ENCODE data around the gene CERS2.
A peak's percentile ranks its signal among the peaks of the same experiment; 100 is the strongest.

CERS2 gene

GRCh38 chr1:151005729-151006319, 31.2 kb upstream of the CERS2 start:
- ATAC-seq (replicated peaks; ENCODE audit: extremely low read depth, poor library complexity, severe bottlenecking) (no peak), DNase-seq (ENCODE audit: low spot score in 2 of 2) (no peak)
- H3K27me3 Mint-ChIP-seq, result peaks cover 2% of the 10 kb centered on the region
- peak overlapping the region; percentile 93 for H3K4me3 Mint-ChIP-seq
- peak overlapping the region; percentile 97 for H3K27ac Mint-ChIP-seq (ENCODE audit: low read depth)
- H3K4me1 Mint-ChIP-seq, result peaks cover 54% of the 10 kb centered on the region
- H3K9me3 Mint-ChIP-seq, result no peaks in the 10 kb centered on the region
- peaks cover 15% of the 10 kb centered on the region for H3K36me3 Mint-ChIP-seq (ENCODE audit: insufficient read depth)

GRCh38 chr1:151003180-151003579, 28.5 kb upstream of the CERS2 start:
- Mint-ChIP-seq H3K27ac (ENCODE audit: low read depth) (peak overlapping the region; percentile 13), H3K4me1 (peaks cover 37% of the 10 kb centered on the region), H3K36me3 (ENCODE audit: insufficient read depth) (peaks cover 10% of the 10 kb centered on the region), H3K4me3 (no peak overlapping the region), H3K9me3 (no peaks in the 10 kb centered on the region), H3K27me3 (peaks cover 10% of the 10 kb centered on the region)
- DNase-seq (ENCODE audit: low spot score in 2 of 2), result no peak
- no peak for ATAC-seq (replicated peaks; ENCODE audit: extremely low read depth, poor library complexity, severe bottlenecking)

GRCh38 chr1:151002611-151003010, 28.0 kb upstream of the CERS2 start:
- no peak for DNase-seq (ENCODE audit: low spot score in 2 of 2)
- Mint-ChIP-seq H3K4me1 (peaks cover 33% of the 10 kb centered on the region), H3K4me3 (no peak overlapping the region), H3K36me3 (ENCODE audit: insufficient read depth) (peaks cover 5% of the 10 kb centered on the region), H3K27me3 (peaks cover 10% of the 10 kb centered on the region), H3K27ac (ENCODE audit: low read depth) (no peak overlapping the region), H3K9me3 (no peaks in the 10 kb centered on the region)
- ATAC-seq (replicated peaks; ENCODE audit: extremely low read depth, poor library complexity, severe bottlenecking), result no peak

GRCh38 chr1:151002051-151002450, 27.4 kb upstream of the CERS2 start:
- no peaks in the 10 kb centered on the region for H3K9me3 Mint-ChIP-seq
- H3K4me1 Mint-ChIP-seq, result peaks cover 27% of the 10 kb centered on the region
- ATAC-seq (replicated peaks; ENCODE audit: extremely low read depth, poor library complexity, severe bottlenecking) (no peak), DNase-seq (ENCODE audit: low spot score in 2 of 2) (no peak)
- H3K36me3 Mint-ChIP-seq (ENCODE audit: insufficient read depth), result peaks cover 6% of the 10 kb centered on the region
- peaks cover 10% of the 10 kb centered on the region for H3K27me3 Mint-ChIP-seq
- no peak overlapping the region for H3K27ac Mint-ChIP-seq (ENCODE audit: low read depth)
- no peak overlapping the region for H3K4me3 Mint-ChIP-seq

- H3K27ac Mint-ChIP-seq (ENCODE audit: low read depth), result no peak overlapping the region
- peaks cover 6% of the 10 kb centered on the region for H3K36me3 Mint-ChIP-seq (ENCODE audit: insufficient read depth)
- peaks cover 23% of the 10 kb centered on the region for H3K4me1 Mint-ChIP-seq
- peaks cover 10% of the 10 kb centered on the region for H3K27me3 Mint-ChIP-seq
- DNase-seq (ENCODE audit: low spot score in 2 of 2), result no peak
- no peaks in the 10 kb centered on the region for H3K9me3 Mint-ChIP-seq
- H3K4me3 Mint-ChIP-seq, result no peak overlapping the region
- ATAC-seq (replicated peaks; ENCODE audit: extremely low read depth, poor library complexity, severe bottlenecking), result no peak
Measured at GRCh38 chr1:151001602-151002001, 27.0 kb upstream of the CERS2 start.

- DNase-seq (ENCODE audit: low spot score in 2 of 2), result no peak
- ATAC-seq (replicated peaks; ENCODE audit: extremely low read depth, poor library complexity, severe bottlenecking), result no peak
- Mint-ChIP-seq H3K27me3 (peaks cover 10% of the 10 kb centered on the region), H3K9me3 (no peaks in the 10 kb centered on the region), H3K4me3 (no peak overlapping the region), H3K4me1 (peaks cover 11% of the 10 kb centered on the region), H3K36me3 (ENCODE audit: insufficient read depth) (peaks cover 5% of the 10 kb centered on the region), H3K27ac (ENCODE audit: low read depth) (no peak overlapping the region)
Measured at GRCh38 chr1:151000408-151000807, 25.8 kb upstream of the CERS2 start.

GRCh38 chr1:150999926-151000325, 25.3 kb upstream of the CERS2 start:
- ATAC-seq (replicated peaks; ENCODE audit: extremely low read depth, poor library complexity, severe bottlenecking), result no peak
- Mint-ChIP-seq H3K4me3 (no peak overlapping the region), H3K27me3 (peaks cover 10% of the 10 kb centered on the region), H3K36me3 (ENCODE audit: insufficient read depth) (peaks cover 5% of the 10 kb centered on the region), H3K27ac (ENCODE audit: low read depth) (no peak overlapping the region), H3K4me1 (peaks cover 9% of the 10 kb centered on the region), H3K9me3 (no peaks in the 10 kb centered on the region)
- DNase-seq (ENCODE audit: low spot score in 2 of 2), result no peak

- Mint-ChIP-seq H3K4me1 (peaks cover 9% of the 10 kb centered on the region), H3K27ac (ENCODE audit: low read depth) (no peak overlapping the region), H3K4me3 (no peak overlapping the region), H3K9me3 (no peaks in the 10 kb centered on the region), H3K36me3 (ENCODE audit: insufficient read depth) (peaks cover 5% of the 10 kb centered on the region), H3K27me3 (peaks cover 10% of the 10 kb centered on the region)
- ATAC-seq (replicated peaks; ENCODE audit: extremely low read depth, poor library complexity, severe bottlenecking), result no peak
- DNase-seq (ENCODE audit: low spot score in 2 of 2), result no peak
Measured at GRCh38 chr1:150999051-150999674, 24.5 kb upstream of the CERS2 start.

GRCh38 chr1:150997949-150998348, 23.3 kb upstream of the CERS2 start:
- Mint-ChIP-seq H3K36me3 (ENCODE audit: insufficient read depth) (peaks cover 5% of the 10 kb centered on the region), H3K27ac (ENCODE audit: low read depth) (no peak overlapping the region), H3K27me3 (peaks cover 10% of the 10 kb centered on the region), H3K4me3 (no peak overlapping the region), H3K9me3 (no peaks in the 10 kb centered on the region), H3K4me1 (peaks cover 7% of the 10 kb centered on the region)
- ATAC-seq (replicated peaks; ENCODE audit: extremely low read depth, poor library complexity, severe bottlenecking) (no peak), DNase-seq (ENCODE audit: low spot score in 2 of 2) (no peak)

- peaks cover 5% of the 10 kb centered on the region for H3K36me3 Mint-ChIP-seq (ENCODE audit: insufficient read depth)
- ATAC-seq (replicated peaks; ENCODE audit: extremely low read depth, poor library complexity, severe bottlenecking) (no peak), DNase-seq (ENCODE audit: low spot score in 2 of 2) (no peak)
Measured at GRCh38 chr1:150997126-150997872, 22.7 kb upstream of the CERS2 start.

GRCh38 chr1:150995896-150996295, 21.3 kb upstream of the CERS2 start:
- no peak overlapping the region for H3K27ac Mint-ChIP-seq (ENCODE audit: low read depth)
- no peaks in the 10 kb centered on the region for H3K4me1 Mint-ChIP-seq
- DNase-seq (ENCODE audit: low spot score in 2 of 2), result peak in 1 of 2 donors; percentile 19
- H3K4me3 Mint-ChIP-seq, result peak overlapping the region; percentile 44
- H3K36me3 Mint-ChIP-seq (ENCODE audit: insufficient read depth), result peaks cover 5% of the 10 kb centered on the region
- H3K27me3 Mint-ChIP-seq, result peaks cover 8% of the 10 kb centered on the region
- no peaks in the 10 kb centered on the region for H3K9me3 Mint-ChIP-seq
- no peak for ATAC-seq (replicated peaks; ENCODE audit: extremely low read depth, poor library complexity, severe bottlenecking)

More at GRCh38 chr1:150997126-150997872, 22.7 kb upstream of the CERS2 start:
- Mint-ChIP-seq H3K27ac (ENCODE audit: low read depth) (no peak overlapping the region), H3K4me1 (peaks cover under 1% of the 10 kb centered on the region), H3K27me3 (peaks cover 10% of the 10 kb centered on the region), H3K4me3 (no peak overlapping the region), H3K9me3 (no peaks in the 10 kb centered on the region)

- Mint-ChIP-seq H3K4me3 (peak overlapping the region; percentile 44), H3K27ac (ENCODE audit: low read depth) (no peak overlapping the region), H3K36me3 (ENCODE audit: insufficient read depth) (peaks cover 3% of the 10 kb centered on the region), H3K27me3 (peaks cover 4% of the 10 kb centered on the region), H3K9me3 (no peaks in the 10 kb centered on the region), H3K4me1 (no peaks in the 10 kb centered on the region)
- no peak for ATAC-seq (replicated peaks; ENCODE audit: extremely low read depth, poor library complexity, severe bottlenecking)
- DNase-seq (ENCODE audit: low spot score in 2 of 2), result no peak
Measured at GRCh38 chr1:150995460-150995859, 20.8 kb upstream of the CERS2 start.

GRCh38 chr1:150994248-150994647, 19.6 kb upstream of the CERS2 start:
- ATAC-seq (replicated peaks; ENCODE audit: extremely low read depth, poor library complexity, severe bottlenecking) (no peak), DNase-seq (ENCODE audit: low spot score in 2 of 2) (no peak)
- no peak overlapping the region for H3K4me3 Mint-ChIP-seq
- no peaks in the 10 kb centered on the region for H3K27me3 Mint-ChIP-seq
- H3K9me3 Mint-ChIP-seq, result no peaks in the 10 kb centered on the region
- H3K36me3 Mint-ChIP-seq (ENCODE audit: insufficient read depth), result peaks cover 3% of the 10 kb centered on the region
- H3K4me1 Mint-ChIP-seq, result no peaks in the 10 kb centered on the region
- H3K27ac Mint-ChIP-seq (ENCODE audit: low read depth), result no peak overlapping the region

All from central memory CD8-positive, alpha-beta T cell (primary cell).